K562 treated with DMSO at 1 percent for 24 hours (cell line): ENCODE results near the gene TAF1C. TPM values are rescaled to one million over a fixed set of nuclear protein-coding genes. Genes with fewer than 3 reads are reported as not detected.

Experiments used
- total RNA-seq: library from RNA; unstranded; fragments of 300-600 nt; gene quantifications from 2 replicates; pipeline ENCODE4 v1.2.3, GENCODE V29; 2022; ENCODE audit warnings: low read depth; ENCODE audit not compliant: insufficient read depth

The TAF1C gene
- 28.0 and 32.3 TPM in 2 replicates for total RNA-seq

GRCh38 chr16:84186685-84187437 is at the start of gene TAF1C:
TAF1C (minus strand) TSS chr16:84187057; CDS start chr16:84184988, 2,069 bp downstream.

GRCh38 chr16:84190731-84191388 is 4.0 kb upstream of the TAF1C start, which contains the start of gene ADAD2:
ADAD2 (plus strand) TSS chr16:84191157; CDS start chr16:84191231, 74 bp downstream.

GRCh38 chr16:84144859-84145639 is 41.8 kb downstream of the TAF1C start, which contains the start of the genes DNAAF1 and HSDL1:
DNAAF1 (plus strand) TSS chr16:84145308; CDS start chr16:84145441, 133 bp downstream.
HSDL1 (minus strand) TSS chr16:84145177; CDS start chr16:84131321, 13,856 bp downstream.

Other genes with a start within 250 kb of the TAF1C start
- 24.3 and 28.7 TPM in 2 replicates for gene OSGIN1, start 233.8 kb downstream of the TAF1C start, total RNA-seq
- gene NECAB2, start 218.8 kb downstream of the TAF1C start, total RNA-seq: not detected in 2 replicates
- 0.65 TPM in 1 of 2 replicates, not detected in the other for gene SLC38A8, start 144.3 kb downstream of the TAF1C start, total RNA-seq
- 85.2 and 92.7 TPM in 2 replicates for gene MBTPS1, start 70.1 kb downstream of the TAF1C start, total RNA-seq
- gene HSDL1, start 41.9 kb downstream of the TAF1C start, total RNA-seq: 36.2 and 36.5 TPM in 2 replicates
- 0.12 TPM in 1 of 2 replicates, not detected in the other for gene DNAAF1, start 41.7 kb downstream of the TAF1C start, total RNA-seq
- not detected in 2 replicates for gene ADAD2, start 4.1 kb upstream of the TAF1C start, total RNA-seq
- not detected in 2 replicates for gene KCNG4, start 53.0 kb upstream of the TAF1C start, total RNA-seq
- gene WFDC1, start 107.8 kb upstream of the TAF1C start, total RNA-seq: not detected in 2 replicates
- gene ATP2C2, start 181.5 kb upstream of the TAF1C start, total RNA-seq: 0.17 TPM in 1 of 2 replicates, not detected in the other